ENCODE measurements around the gene PRKD1.
A peak's percentile ranks its signal among the peaks of the same experiment; 100 is the strongest.
"Not testable (repeated sequence)": the region's sequence is repeated elsewhere in the genome, so short reads cannot be mapped to it uniquely, and the experiment has no call there.

Gene PRKD1

DNA sequence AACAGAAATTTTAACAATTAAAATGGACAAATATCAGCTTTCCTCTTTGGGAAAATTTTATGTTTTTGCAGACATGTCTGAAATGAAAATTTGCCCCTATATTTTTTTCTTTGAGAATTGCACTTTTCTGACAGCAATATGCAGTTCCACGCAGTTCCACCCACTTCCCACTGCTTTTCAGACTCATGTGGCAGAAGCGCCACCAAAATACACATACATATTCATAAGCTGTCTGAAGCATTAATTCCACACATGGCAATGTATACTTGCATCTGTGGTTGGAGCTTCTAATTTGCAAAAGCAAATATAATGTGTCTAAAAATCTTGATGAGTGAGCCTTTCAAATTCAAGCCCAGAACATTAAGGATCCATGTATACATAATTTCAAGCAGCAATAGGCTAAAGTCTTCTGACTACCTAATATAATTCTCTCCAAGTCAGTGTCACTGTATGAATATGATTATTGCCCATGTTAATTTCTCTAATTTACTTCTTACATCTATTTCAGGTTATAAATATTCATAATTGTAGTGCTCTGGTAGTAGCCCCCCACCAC, 129.5 kb downstream of the PRKD1 start:
- DNase-seq = no peak

GRCh38 chr14:29796853-29797252, 130.8 kb downstream of the PRKD1 start:
- no peak for DNase-seq

- no peak for DNase-seq
These were observed 138.2 kb downstream of the PRKD1 start for GRCh38 chr14:29789475-29789874.

DNA sequence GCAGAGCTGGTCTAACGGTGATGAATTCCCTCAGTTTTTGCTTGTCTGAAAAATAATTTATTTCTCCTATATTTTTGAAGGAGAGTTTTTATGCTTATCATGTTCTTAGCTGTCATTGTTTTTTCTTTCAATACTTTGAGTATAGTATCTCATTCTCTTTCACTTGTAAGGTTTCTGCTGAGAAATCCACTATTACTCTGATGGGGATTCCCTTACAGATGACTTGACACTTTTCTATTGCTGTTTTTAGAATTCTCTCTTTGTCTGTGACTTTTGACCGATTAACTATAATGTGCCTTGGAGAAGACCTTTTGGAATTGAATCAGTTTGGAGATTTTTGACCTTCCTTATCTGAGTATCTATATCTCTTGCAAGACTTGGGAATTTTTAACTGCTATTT, 139.6 kb downstream of the PRKD1 start:
- DNase-seq = no peak

- no peak for DNase-seq
These were observed 144.1 kb downstream of the PRKD1 start for GRCh38 chr14:29783556-29783955.

DNA sequence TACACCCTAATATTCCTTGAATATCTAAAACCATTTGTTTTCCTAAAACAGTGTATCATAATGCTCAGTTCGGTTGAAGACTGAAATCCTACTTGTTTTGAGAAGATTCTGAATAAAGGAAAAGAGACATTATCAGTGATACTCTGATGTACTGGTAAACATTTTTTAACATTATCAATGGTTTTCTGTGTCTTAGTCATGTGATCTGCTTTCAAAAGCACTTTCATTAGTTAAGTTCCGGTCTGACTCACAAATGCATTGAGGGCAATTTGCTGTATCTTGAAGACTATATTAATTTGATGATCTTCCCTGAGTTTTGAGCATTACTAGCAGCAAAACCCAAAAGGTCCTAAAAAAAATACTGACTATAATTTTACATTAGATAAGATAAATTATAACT, 145.6 kb downstream of the PRKD1 start:
- no peak for DNase-seq

DNA sequence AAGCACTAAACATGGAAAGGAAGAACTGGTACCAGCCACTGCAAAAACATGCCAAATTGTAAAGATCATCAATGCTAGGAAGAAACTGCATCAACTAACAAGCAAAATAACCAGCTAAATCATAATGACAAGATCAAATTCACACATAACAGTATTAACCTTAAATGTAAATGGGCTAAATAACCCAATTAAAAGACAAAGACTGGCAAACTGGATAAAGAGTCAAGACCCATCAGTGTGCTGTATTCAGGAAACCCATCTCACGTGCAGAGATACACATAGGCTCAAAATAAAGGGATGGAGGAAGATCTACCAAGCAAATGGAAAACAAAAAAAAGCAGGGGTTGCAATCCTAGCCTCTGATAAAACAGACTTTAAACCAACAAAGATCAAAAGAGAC, 150.5 kb downstream of the PRKD1 start:
- not testable (repeated sequence) for DNase-seq

DNA sequence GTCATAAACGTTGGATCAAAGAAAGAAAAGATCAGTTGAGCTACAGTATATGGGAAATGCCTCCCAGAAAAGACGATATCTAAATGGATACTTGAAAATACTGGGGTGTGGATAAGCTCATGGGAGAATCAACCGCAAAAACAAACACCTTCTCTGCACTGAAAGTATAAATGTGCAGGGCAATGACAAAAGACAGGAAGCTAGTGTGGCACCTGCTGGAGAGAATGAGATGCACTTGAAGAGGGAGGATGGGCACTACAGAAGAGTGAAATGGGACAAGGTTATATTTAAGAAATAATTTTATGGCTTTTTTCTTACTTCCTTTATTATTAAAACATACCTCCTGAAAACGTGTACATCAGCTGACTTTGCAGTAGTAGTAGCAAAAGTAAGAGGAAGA, 153.7 kb downstream of the PRKD1 start:
- peak; percentile 67 to 80 for DNase-seq

- DNase-seq = no peak
These were observed 164.2 kb downstream of the PRKD1 start for GRCh38 chr14:29763342-29763858.

GRCh38 chr14:29759521-29760340, 167.9 kb downstream of the PRKD1 start:
- no peak for DNase-seq

- DNase-seq = peak in 1 of 2 experiments; percentile 33
These were observed 169.9 kb downstream of the PRKD1 start for GRCh38 chr14:29757711-29758233.

- no peak for DNase-seq
These were observed 170.4 kb downstream of the PRKD1 start for GRCh38 chr14:29757188-29757680.

GRCh38 chr14:29756019-29756385, 171.6 kb downstream of the PRKD1 start:
- no peak for DNase-seq

GRCh38 chr14:29755311-29756018, 172.2 kb downstream of the PRKD1 start:
- no peak for DNase-seq

DNA sequence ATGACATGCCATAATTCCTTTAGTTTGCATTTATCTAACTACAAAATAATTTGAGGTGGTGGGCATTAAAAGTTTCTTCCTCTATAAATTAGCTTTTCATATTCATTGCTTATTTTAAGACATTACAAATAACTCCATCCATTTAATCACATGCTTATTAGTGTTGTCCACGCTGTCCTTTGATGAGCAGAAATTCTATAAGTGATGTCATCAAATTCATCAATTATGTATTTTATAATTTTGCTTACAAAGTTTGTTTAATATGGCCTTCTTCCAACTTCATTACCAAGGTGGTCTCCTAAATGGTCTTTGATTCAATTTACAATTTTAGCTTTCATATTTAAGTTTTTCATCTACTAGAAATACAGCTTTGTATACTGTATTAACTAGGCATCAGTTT, 173.5 kb downstream of the PRKD1 start:
- DNase-seq = no peak

- no peak for DNase-seq
These were observed 175.3 kb downstream of the PRKD1 start for GRCh38 chr14:29752221-29752923.

DNA sequence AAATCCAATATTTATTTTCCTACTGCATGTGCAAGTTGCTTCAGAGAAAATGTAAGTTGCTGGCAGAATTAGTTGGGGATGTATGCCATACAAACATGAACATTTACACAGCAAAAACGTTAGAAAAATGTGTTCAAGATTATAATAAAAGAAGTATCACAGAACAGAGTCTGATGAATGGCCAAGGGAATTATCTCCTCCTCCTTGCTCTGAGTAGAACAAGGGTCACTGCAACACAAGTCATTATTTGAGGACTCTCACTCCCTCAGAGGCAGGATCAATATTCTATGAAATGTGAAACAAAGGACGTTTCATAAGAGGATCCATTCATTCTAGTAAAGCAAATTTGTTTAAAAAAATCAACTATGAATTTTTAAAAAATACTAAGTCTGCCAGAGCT, 177.8 kb downstream of the PRKD1 start:
- DNase-seq = no peak

DNA sequence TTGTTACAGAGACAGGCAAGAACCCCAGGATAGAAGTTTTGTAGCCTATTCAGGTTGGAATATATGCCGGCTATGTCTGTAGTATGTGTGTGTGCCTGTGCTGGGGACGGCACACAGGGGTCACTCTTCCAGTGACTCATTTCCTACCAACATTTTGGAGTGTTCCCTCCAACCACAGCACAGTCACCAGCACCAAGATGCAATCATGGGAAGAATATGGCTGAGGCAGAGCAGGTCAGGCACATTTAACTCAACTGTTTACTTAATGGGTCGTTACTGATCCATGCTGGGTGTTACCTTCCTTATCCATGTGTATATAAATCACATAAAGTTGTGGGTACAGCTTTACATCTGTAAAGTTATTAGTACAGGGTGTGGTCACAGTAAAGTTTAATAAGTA, 178.3 kb downstream of the PRKD1 start:
- DNase-seq = peak in 1 of 2 experiments; percentile 26

GRCh38 chr14:29745863-29746262, 181.8 kb downstream of the PRKD1 start:
- DNase-seq = no peak

DNA sequence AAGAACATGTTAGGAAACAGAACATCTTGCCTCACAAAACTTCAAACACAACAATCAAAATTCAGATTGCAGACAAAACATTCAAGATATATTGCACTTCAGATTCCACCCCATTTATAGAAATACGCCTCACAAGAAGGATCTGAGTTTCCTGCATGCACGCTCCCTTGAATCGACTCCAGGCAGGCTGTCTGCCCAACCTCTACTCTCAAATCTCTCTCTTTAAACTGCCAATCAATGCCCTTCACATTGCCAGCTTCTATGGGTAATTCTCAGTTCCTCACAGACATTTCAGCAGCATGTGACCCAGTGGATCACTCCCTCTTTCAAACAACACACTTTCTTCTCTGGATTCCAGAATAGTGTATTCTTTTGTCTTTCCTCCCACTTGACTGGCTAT, 184.1 kb downstream of the PRKD1 start:
- peak in 1 of 2 experiments; percentile 56 for DNase-seq

DNA sequence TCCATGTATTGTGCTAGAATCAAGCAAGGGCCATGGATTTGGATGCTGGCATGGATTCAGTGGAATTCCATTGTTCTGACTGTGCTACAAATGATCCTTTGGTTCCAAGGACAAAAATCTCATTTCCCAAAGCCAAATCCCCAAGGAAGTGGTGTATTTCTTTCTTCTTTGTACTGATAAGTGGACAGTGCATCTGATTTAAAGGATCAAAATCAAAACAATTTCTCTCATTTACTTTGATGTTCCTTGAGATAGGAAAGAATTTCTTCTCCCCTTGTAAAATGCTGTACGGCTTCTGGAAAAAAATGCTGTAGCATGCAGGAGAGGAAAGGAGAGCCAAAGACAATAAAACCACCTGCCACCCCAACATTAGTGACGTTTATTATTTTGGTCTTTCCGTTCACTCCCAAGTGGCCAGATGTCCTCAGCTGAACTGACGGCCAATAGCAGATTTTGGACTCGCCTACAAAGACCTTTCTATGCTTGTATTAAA, 185.7 kb downstream of the PRKD1 start:
- peak; percentile 97 to 98 for DNase-seq

- DNase-seq = no peak
These were observed 187.2 kb downstream of the PRKD1 start for GRCh38 chr14:29740491-29740890.

- no peak for DNase-seq
These were observed 188.7 kb downstream of the PRKD1 start for GRCh38 chr14:29738950-29739349.

Measured in SHP77 (cell line).